ENCODE data around the gene KCNT1. TPM values are rescaled to one million over a fixed set of nuclear protein-coding genes. Genes with fewer than 3 reads are reported as not detected.
"Not testable (repeated sequence)": the region's sequence is repeated elsewhere in the genome, so short reads cannot be mapped to it uniquely, and the experiment has no call there.

KCNT1 gene
- total RNA-seq, 4 donors from 2014 or later, result 0.28 to 0.52 TPM; not detected in 2

DNA sequence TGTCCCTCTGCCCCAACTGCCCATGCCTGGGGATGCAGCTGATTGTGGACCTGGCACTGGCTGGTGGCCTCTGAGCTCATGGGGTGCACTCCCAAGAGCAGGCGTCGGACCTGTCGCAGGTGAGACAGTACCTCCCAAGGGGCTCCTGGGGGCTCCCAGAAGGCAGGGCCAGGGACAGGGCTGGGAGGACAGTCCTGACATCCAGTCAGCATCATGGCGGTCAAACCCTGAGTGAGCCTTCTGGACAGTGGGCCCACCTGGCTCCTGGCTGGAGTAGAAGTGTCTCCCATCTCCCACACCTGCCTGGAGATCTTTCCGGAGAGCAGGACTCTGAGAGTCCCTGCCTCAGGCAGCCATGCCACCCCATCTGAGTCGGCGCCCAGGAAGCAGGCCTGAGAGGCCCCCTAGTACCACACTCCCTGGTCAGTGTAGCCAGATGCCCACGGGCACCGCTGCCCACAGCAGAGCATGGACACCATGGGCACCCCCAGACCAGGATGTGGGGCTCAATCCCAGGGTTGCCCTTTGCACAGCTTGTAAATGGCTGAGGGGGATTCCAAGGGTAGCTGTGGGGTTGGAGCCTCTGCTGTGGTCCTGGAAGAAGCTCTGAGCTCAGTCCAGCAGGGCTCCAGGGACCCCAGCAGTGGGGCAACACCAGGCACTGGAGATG is 32.2 kb upstream of the KCNT1 start:
- no peak for DNase-seq
- Histone ChIP-seq H3K36me3 (no peaks in the 10 kb centered on the region), H3K4me3 (no peak overlapping the region)

DNA sequence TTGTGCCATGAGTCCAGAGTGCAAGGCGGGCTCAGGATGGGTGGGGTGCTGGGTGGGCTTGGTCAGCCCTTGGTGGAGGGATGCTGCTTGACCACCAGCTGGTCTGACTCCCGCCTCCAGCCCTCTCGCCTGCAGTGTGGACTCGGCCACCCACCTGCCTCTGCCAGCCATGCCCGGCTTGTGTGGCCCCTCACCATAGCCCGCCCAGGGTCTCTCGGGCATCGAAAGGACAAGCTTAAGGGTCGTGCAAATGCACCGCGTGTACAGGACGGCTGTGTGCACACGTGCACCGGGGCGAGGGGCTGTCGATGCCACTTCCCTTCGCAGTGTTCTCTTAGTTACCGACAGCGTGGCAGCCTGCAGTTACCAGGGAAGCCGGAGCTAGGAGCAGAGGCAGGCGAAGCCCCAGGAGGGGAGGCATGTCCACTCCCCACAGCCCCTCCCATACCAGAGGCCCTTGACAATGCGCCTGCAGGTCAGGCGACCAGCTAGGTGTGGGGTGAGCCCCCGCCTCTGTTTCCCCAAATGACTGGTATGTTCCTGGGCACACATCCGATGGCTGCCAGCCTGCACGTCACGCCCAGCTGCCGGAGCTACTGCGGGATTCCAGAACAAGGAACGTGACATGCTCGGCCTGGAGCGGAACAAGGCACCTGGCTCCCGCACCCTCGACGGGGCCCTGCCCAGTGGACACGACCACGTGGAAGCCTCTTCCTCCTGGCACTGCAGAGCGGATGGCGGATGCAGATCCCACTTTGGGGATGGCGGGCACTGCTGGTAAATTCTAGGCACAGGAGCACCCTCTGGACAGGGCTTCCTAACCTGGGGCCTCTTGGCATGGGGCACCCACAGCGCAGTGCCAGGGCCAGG is 31.0 kb upstream of the KCNT1 start:
- no peaks in the 10 kb centered on the region for H3K27me3 ChIP-seq

More for the DNA sequence above, 32.2 kb upstream of the KCNT1 start:
- no peaks in the 10 kb centered on the region for H3K4me1 ChIP-seq
- H3K27ac ChIP-seq, result no peak overlapping the region
- no peaks in the 10 kb centered on the region for H3K27me3 ChIP-seq
- intact Hi-C loops (cut with DNase I; ENCODE audit: low total_unique reads), result no loop called here
- H3K9me3 ChIP-seq, result no peaks in the 10 kb centered on the region
- TF ChIP-seq POLR2A (IDR thresholded peaks at IDR 0.05), result no peak
- TF ChIP-seq, protein P1, sequence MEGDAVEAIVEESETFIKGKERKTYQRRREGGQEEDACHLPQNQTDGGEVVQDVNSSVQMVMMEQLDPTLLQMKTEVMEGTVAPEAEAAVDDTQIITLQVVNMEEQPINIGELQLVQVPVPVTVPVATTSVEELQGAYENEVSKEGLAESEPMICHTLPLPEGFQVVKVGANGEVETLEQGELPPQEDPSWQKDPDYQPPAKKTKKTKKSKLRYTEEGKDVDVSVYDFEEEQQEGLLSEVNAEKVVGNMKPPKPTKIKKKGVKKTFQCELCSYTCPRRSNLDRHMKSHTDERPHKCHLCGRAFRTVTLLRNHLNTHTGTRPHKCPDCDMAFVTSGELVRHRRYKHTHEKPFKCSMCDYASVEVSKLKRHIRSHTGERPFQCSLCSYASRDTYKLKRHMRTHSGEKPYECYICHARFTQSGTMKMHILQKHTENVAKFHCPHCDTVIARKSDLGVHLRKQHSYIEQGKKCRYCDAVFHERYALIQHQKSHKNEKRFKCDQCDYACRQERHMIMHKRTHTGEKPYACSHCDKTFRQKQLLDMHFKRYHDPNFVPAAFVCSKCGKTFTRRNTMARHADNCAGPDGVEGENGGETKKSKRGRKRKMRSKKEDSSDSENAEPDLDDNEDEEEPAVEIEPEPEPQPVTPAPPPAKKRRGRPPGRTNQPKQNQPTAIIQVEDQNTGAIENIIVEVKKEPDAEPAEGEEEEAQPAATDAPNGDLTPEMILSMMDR (IDR thresholded peaks at IDR 0.05), result no peak

DNA sequence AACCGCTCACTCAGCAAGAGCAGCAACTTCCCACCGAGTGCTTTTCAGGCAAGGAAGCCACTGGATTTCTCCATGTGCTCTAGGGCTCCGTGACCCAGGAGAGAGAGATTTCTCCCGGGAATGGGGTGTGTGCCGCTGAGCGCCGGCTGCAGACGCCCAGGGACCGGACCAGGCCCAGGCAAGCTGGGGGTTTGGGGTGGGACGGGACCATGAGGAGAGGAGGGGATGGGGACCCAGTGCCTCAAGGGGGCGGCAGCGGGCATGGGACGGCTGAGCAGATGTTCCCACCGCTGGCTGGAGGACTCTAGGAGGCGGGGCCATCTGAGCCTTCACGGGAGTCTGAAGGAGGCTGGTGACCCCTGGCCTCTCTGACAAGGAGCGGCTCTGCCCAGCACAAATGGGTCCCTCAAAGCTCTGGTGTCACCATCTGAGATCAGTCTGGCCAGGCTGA is 30.4 kb upstream of the KCNT1 start:
- H3K4me3 ChIP-seq, result no peak overlapping the region
- no peaks in the 10 kb centered on the region for H3K27me3 ChIP-seq
- intact Hi-C loops (cut with DNase I; ENCODE audit: low total_unique reads), result no loop called here
- DNase-seq, result no peak
- H3K27ac ChIP-seq, result no peak overlapping the region
- TF ChIP-seq, protein P1 (IDR thresholded peaks at IDR 0.05), result no peak
- TF ChIP-seq POLR2A (IDR thresholded peaks at IDR 0.05), result no peak
- no peaks in the 10 kb centered on the region for H3K36me3 ChIP-seq
- no peaks in the 10 kb centered on the region for H3K4me1 ChIP-seq
- H3K9me3 ChIP-seq, result no peaks in the 10 kb centered on the region

More for the DNA sequence above, 31.0 kb upstream of the KCNT1 start:
- no peak overlapping the region for H3K4me3 ChIP-seq
- TF ChIP-seq, protein P1 (IDR thresholded peaks at IDR 0.05), result no peak
- no peak for TF ChIP-seq POLR2A (IDR thresholded peaks at IDR 0.05)
- H3K36me3 ChIP-seq, result no peaks in the 10 kb centered on the region
- intact Hi-C loops (cut with DNase I; ENCODE audit: low total_unique reads), result no loop called here
- H3K9me3 ChIP-seq, result no peaks in the 10 kb centered on the region
- H3K27ac ChIP-seq, result no peak overlapping the region
- no peaks in the 10 kb centered on the region for H3K4me1 ChIP-seq
- DNase-seq, result no peak

DNA sequence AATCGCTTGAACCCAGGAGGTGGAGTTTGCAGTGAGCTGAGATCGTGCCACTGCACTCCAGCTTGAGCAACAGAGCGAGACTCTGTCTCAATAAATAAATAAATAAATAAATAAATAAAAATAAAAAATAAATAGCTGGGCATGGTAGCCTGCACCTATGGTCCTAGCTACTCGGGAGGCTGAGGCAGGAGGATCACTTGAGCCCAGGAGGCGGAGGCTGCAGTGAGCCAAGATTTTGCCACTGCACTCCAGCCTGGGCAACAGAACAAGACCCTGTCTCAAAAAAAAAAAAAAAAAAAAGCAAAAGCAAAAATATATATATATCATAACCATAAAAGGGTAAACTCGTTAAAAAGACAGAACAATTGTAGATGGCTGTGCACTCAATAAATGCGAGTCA is 29.2 kb upstream of the KCNT1 start:
- H3K4me3 ChIP-seq; H3K27me3 ChIP-seq; H3K27ac ChIP-seq; H3K4me1 ChIP-seq; DNase-seq; H3K36me3 ChIP-seq; H3K9me3 ChIP-seq; intact Hi-C loops (cut with DNase I; ENCODE audit: low total_unique reads): not testable (repeated sequence)

DNA sequence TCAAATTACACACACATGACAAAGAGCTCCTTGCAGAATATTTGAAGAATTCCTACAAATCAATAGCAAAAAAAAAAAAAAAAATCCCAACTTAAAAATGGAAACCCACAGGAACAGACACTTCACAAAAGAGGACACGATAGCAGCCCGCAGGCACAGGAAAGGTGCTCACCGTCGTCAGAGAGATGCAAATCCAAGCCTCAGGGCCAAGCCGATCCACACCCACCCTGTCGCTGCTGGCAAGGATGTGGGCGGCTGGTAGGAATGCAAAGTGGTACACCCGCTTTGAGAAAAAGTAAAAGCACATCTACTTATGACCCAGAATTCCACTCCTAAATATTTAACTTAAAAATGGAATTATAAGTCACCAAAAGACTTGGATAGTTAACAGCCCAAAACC is 28.0 kb upstream of the KCNT1 start:
- Histone ChIP-seq H3K27me3 (no peaks in the 10 kb centered on the region), H3K4me1 (no peaks in the 10 kb centered on the region), H3K9me3 (no peaks in the 10 kb centered on the region), H3K27ac (no peak overlapping the region), H3K36me3 (no peaks in the 10 kb centered on the region), H3K4me3 (no peak overlapping the region)
- DNase-seq, result no peak
- intact Hi-C loops (cut with DNase I; ENCODE audit: low total_unique reads), result no loop called here
- no peak for TF ChIP-seq POLR2A (IDR thresholded peaks at IDR 0.05)
- TF ChIP-seq, protein P1 (IDR thresholded peaks at IDR 0.05), result no peak

Data from uterus (tissue), 4 donors.